Right ventricle myocardium inferior (tissue), 1 donor: Measurements from ENCODE around the gene TOGARAM1. TPM values are rescaled to one million over a fixed set of nuclear protein-coding genes. Genes with fewer than 3 reads are reported as not detected.
A peak's percentile ranks its signal among the peaks of the same experiment; 100 is the strongest.

Experiments used
- ATAC-seq: fragments of 200-7000 bp; cut with Tn5 transposase; one replicate; pipeline ENCODE4 v1.9.1; 2020; ENCODE audit warnings: mild to moderate bottlenecking, moderate library complexity
- DNase-seq: peaks from one replicate; pipeline ENCODE4 v3.0.0; 2021; ENCODE audit errors: missing footprints
- intact Hi-C: fragments of 100-400 bp; cut with DNase I; formaldehyde crosslinking; loops from one replicate; pipeline ENCODE4 v1.11.0; 2022
- long read RNA-seq: library from polyadenylated mRNA; unstranded; transcript quantifications from one replicate; pipeline ENCODE4 v2.0.0, GENCODE V29; 2021
- total RNA-seq: library from RNA; stranded (reverse); fragmentation: NEBNext Ultra II Directional; extraction: Animal tissue kit (Norgen Biotek cat#: 25700); gene quantifications from one replicate; pipeline ENCODE4 v1.2.1, GENCODE V29; 2021
- donor health status: DM: no; HTN: yes; CAD: no; lungs with severe emphysema.

TOGARAM1 gene
- total RNA-seq, result 20.5 TPM
- long read RNA-seq, full-length matches to known transcripts, result 2 of 7 reads
- long read RNA-seq, partial matches to known transcripts, result 3 of 7 reads
- long read RNA-seq, other reads (novel, unspliced or antisense), result 2 of 7 reads

GRCh38 chr14:44961554-44962333, at the start of gene TOGARAM1, which contains the start of gene KLHL28:
TOGARAM1 (plus strand) TSS chr14:44962190; CDS start chr14:44962422, 232 bp downstream.
KLHL28 (minus strand) TSS chr14:44961947; CDS start chr14:44945928, 16,019 bp downstream.
- intact Hi-C loops, result loop anchor here (1.0 to 5.0 kb wide), 4 partner anchors 49 to 173 kb away; partner anchors contain the start of genes FKBP3 and PRPF39
- ATAC-seq, result peak; percentile 98
- peak; percentile 97 for DNase-seq

GRCh38 chr14:44914849-44915248, 47.1 kb upstream of the TOGARAM1 start:
- intact Hi-C loops, result loop anchor here (1.0 to 5.0 kb wide), 3 partner anchors 47 to 353 kb away; partner anchors contain the start of genes KLHL28, MIS18BP1 and TOGARAM1
- ATAC-seq (peak; percentile 35), DNase-seq (no peak)

GRCh38 chr14:44928793-44929192, 33.2 kb upstream of the TOGARAM1 start:
- ATAC-seq, result no peak

GRCh38 chr14:44935155-44935554, 26.8 kb upstream of the TOGARAM1 start:
- DNase-seq, result no peak
- intact Hi-C loops, result no loop called here
- ATAC-seq, result no peak

More at GRCh38 chr14:44928793-44929192, 33.2 kb upstream of the TOGARAM1 start:
- intact Hi-C loops, result no loop called here
- no peak for DNase-seq

- ATAC-seq (no peak), DNase-seq (no peak)
These were observed 24.4 kb upstream of the TOGARAM1 start for GRCh38 chr14:44937547-44937946.

GRCh38 chr14:44940211-44940610, 21.8 kb upstream of the TOGARAM1 start:
- ATAC-seq, result no peak
- intact Hi-C loops, result no loop called here
- no peak for DNase-seq

More at GRCh38 chr14:44937547-44937946, 24.4 kb upstream of the TOGARAM1 start:
- intact Hi-C loops, result no loop called here

GRCh38 chr14:44940944-44941343, 21.0 kb upstream of the TOGARAM1 start:
- intact Hi-C loops, result no loop called here
- DNase-seq, result no peak
- no peak for ATAC-seq

GRCh38 chr14:44941591-44941990, 20.4 kb upstream of the TOGARAM1 start:
- DNase-seq (no peak), ATAC-seq (no peak)
- intact Hi-C loops, result no loop called here

GRCh38 chr14:44942436-44942835, 19.6 kb upstream of the TOGARAM1 start:
- DNase-seq (no peak), ATAC-seq (no peak)
- intact Hi-C loops, result no loop called here

GRCh38 chr14:44944107-44944506, 17.9 kb upstream of the TOGARAM1 start:
- intact Hi-C loops, result no loop called here
- DNase-seq (no peak), ATAC-seq (no peak)

- intact Hi-C loops, result no loop called here
- no peak for ATAC-seq
- DNase-seq, result no peak
These were observed 16.7 kb upstream of the TOGARAM1 start for GRCh38 chr14:44945264-44945663.

- ATAC-seq (no peak), DNase-seq (no peak)
- intact Hi-C loops, result no loop called here
These were observed 10.9 kb upstream of the TOGARAM1 start for GRCh38 chr14:44951051-44951450.

GRCh38 chr14:44952391-44953110, 9.4 kb upstream of the TOGARAM1 start:
- intact Hi-C loops, result no loop called here
- ATAC-seq (no peak), DNase-seq (no peak)

GRCh38 chr14:44954750-44955149, 7.2 kb upstream of the TOGARAM1 start:
- ATAC-seq (no peak), DNase-seq (no peak)
- intact Hi-C loops, result no loop called here

GRCh38 chr14:44955528-44955927, 6.5 kb upstream of the TOGARAM1 start:
- DNase-seq, result no peak
- no peak for ATAC-seq

GRCh38 chr14:44956866-44957265, 5.1 kb upstream of the TOGARAM1 start:
- ATAC-seq (no peak), DNase-seq (no peak)
- intact Hi-C loops, result no loop called here

More at GRCh38 chr14:44955528-44955927, 6.5 kb upstream of the TOGARAM1 start:
- intact Hi-C loops, result no loop called here

GRCh38 chr14:44959538-44959937, 2.5 kb upstream of the TOGARAM1 start:
- ATAC-seq, result no peak
- DNase-seq, result no peak
- intact Hi-C loops, result no loop called here

- intact Hi-C loops, result loop anchor here (5.0 kb wide), 2 partner anchors 48 to 122 kb away; partner anchors contain the start of gene PRPF39
- DNase-seq, result no peak
- no peak for ATAC-seq
These were observed 1.8 kb upstream of the TOGARAM1 start for GRCh38 chr14:44960146-44960545.

GRCh38 chr14:44960646-44961045, 1.3 kb upstream of the TOGARAM1 start:
- DNase-seq (no peak), ATAC-seq (no peak)
- intact Hi-C loops, result loop anchor here (5.0 kb wide), 2 partner anchors 48 to 122 kb away; partner anchors contain the start of gene PRPF39
